GM23248 (cell line): ENCODE measurements around the gene NOXRED1. TPM values are rescaled to one million over a fixed set of nuclear protein-coding genes. Genes with fewer than 3 reads are reported as not detected.

ENCODE experiments used
- DNase-seq: peaks from one replicate; pipeline ENCODE4 v3.0.0-alpha.2; 2015
- H2AFZ ChIP-seq: fragments of 200-600 bp; sonication (generic); 2 replicates; pipeline ENCODE4 v1.6.1; 2016; ENCODE audit warnings: antibody characterized with exemption
- H3F3A ChIP-seq: fragments of 200-600 bp; sonication (generic); 2 replicates; pipeline ENCODE4 v1.6.1; 2016; ENCODE audit warnings: mild to moderate bottlenecking, antibody characterized with exemption, mixed run types; ENCODE audit not compliant: insufficient read depth
- H3K27ac ChIP-seq: fragments of 200-600 bp; sonication (generic); 2 replicates; pipeline ENCODE4 v1.5.1; 2016; ENCODE audit warnings: mild to moderate bottlenecking
- H3K27me3 ChIP-seq: fragments of 200-600 bp; sonication (generic); replicated peaks from 2 replicates; pipeline ENCODE4 v1.6.1; 2016; ENCODE audit warnings: mild to moderate bottlenecking; ENCODE audit not compliant: insufficient read depth
- H3K36me3 ChIP-seq: fragments of 200-600 bp; sonication (generic); 2 replicates; pipeline ENCODE4 v1.6.1; 2016; ENCODE audit warnings: low read depth, mild to moderate bottlenecking
- H3K4me1 ChIP-seq: fragments of 200-600 bp; sonication (generic); 2 replicates; pipeline ENCODE4 v1.6.1; 2016; ENCODE audit warnings: mild to moderate bottlenecking; ENCODE audit not compliant: insufficient read depth
- H3K4me2 ChIP-seq: fragments of 200-600 bp; sonication (generic); one replicate; pipeline ENCODE4 v1.6.1; 2016; ENCODE audit warnings: mild to moderate bottlenecking; ENCODE audit not compliant: unreplicated experiment
- H3K4me3 ChIP-seq: fragments of 200-600 bp; sonication (generic); 2 replicates; pipeline ENCODE4 v1.5.1; 2016; ENCODE audit warnings: mild to moderate bottlenecking
- H3K79me2 ChIP-seq: fragments of 200-600 bp; sonication (generic); 2 replicates; pipeline ENCODE4 v1.6.1; 2016; ENCODE audit warnings: mild to moderate bottlenecking; ENCODE audit not compliant: insufficient read depth
- H3K9ac ChIP-seq: fragments of 200-600 bp; sonication (generic); 2 replicates; pipeline ENCODE4 v1.6.1; 2016; ENCODE audit warnings: mild to moderate bottlenecking
- H3K9me2 ChIP-seq: fragments of 200-600 bp; sonication (generic); 2 replicates; pipeline ENCODE4 v1.6.1; 2016; ENCODE audit warnings: mixed run types, mild to moderate bottlenecking, moderate library complexity; ENCODE audit not compliant: insufficient read depth
- H3K9me3 ChIP-seq: fragments of 200-600 bp; sonication (generic); one replicate; pipeline ENCODE4 v1.6.1; 2017; ENCODE audit warnings: low read depth
- H4K20me1 ChIP-seq: fragments of 200-600 bp; sonication (generic); 2 replicates; pipeline ENCODE4 v1.6.0; 2016; ENCODE audit not compliant: insufficient read depth
- EZH2 ChIP-seq: fragments of 200-600 bp; sonication (generic); IDR thresholded peaks from 2 replicates; pipeline ENCODE4 v1.6.1; 2018; ENCODE audit warnings: antibody characterized with exemption, mild to moderate bottlenecking; ENCODE audit not compliant: insufficient read depth, poor library complexity, severe bottlenecking
- EZH2phosphoT487 ChIP-seq: fragments of 200-600 bp; sonication (generic); IDR thresholded peaks from 2 replicates; pipeline ENCODE4 v1.6.1; 2018; ENCODE audit warnings: antibody characterized with exemption, moderate library complexity, mild to moderate bottlenecking, low read depth; ENCODE audit not compliant: insufficient read depth
- WGBS, 2 experiments: methylation state at CpG; one replicate each; pipeline ENCODE4 v1.1.6; 2015 to 2017; ENCODE audit warnings: low lambda C conversion rate in 2 of 2, low coverage in 1 of 2; ENCODE audit errors: missing lambda C conversion rate in 2 of 2; 5-methylcytosine and 5-hydroxymethylcytosine counted together
- in situ Hi-C: fragments of 300-500 bp; cut with MboI; formaldehyde crosslinking; loops from 2 replicates; pipeline ENCODE4 v1.15.0; 2020
- polyA plus RNA-seq: library from polyadenylated mRNA; unstranded; fragments of >200 nt; fragmentation: Nextera tagmentation; extraction: Ambion mirVana; gene quantifications from 2 replicates; pipeline ENCODE4 v1.2.1, GENCODE V29; 2016
- total RNA-seq: library from RNA; depleted of rRNA; stranded (reverse); fragments of >200 nt; shearing (Covaris generic); gene quantifications from 2 replicates; pipeline ENCODE4 v1.2.3, GENCODE V29; 2014

NOXRED1 gene
- total and polyA plus RNA-seq, 2 experiments from 2014 or later, result 0.31 TPM; not detected in 1

- peaks cover 9% of the 10 kb centered on the region; the same call in 1 of the 2 replicates for H3K4me1 ChIP-seq
- H3K9ac ChIP-seq, result peak within 1 kb of the TSS; percentile 92
Observed at GRCh38 chr14:77376771-77377501, 46.4 kb downstream of the NOXRED1 start, which contains the start of the genes SAMD15 and TMED8. Gene SAMD15 (plus strand): TSS chr14:77377379. CDS start chr14:77377419, 40 bp downstream. Gene TMED8 (minus strand): TSS chr14:77377094. CDS start chr14:77377053, 41 bp downstream.

GRCh38 chr14:77375973-77376770 is 47.2 kb downstream of the NOXRED1 start:
- Histone ChIP-seq H3K36me3 (no peaks in the 10 kb centered on the region), H3K79me2 (peaks cover 24% of the 10 kb centered on the region), H2AFZ (peak overlapping the region; percentile 100), H3K4me2 (peak overlapping the region; percentile 86), H3K9me2 (no peaks in the 10 kb centered on the region), H3K4me1 (peaks cover 9% of the 10 kb centered on the region; the same call in 1 of the 2 replicates), H3K27me3 (no peaks in the 10 kb centered on the region), H3K9me3 (no peaks in the 10 kb centered on the region), H3F3A (peaks cover 18% of the 10 kb centered on the region; the same call in 1 of the 2 replicates), H3K9ac (peak overlapping the region; percentile 92), H3K27ac (peak overlapping the region; percentile 75), H3K4me3 (peak overlapping the region; percentile 91), H4K20me1 (no peaks in the 10 kb centered on the region)
- in situ Hi-C loops, result no loop called here
- TF ChIP-seq EZH2phosphoT487 (no peak), EZH2 (no peak)
- WGBS, 2 experiments, result 9 to 13% methylated on average over 15 to 24 of the region's 24 CpGs
- peak; percentile 56 for DNase-seq

More at GRCh38 chr14:77376771-77377501, 46.4 kb downstream of the NOXRED1 start, which contains the start of the genes SAMD15 and TMED8:
- peak within 1 kb of the TSS; percentile 86 for H3K4me2 ChIP-seq
- no peaks in the 10 kb centered on the region for H3K9me2 ChIP-seq
- peak within 1 kb of the TSS; percentile 75 for H3K27ac ChIP-seq
- peaks cover 18% of the 10 kb centered on the region; the same call in 1 of the 2 replicates for H3F3A ChIP-seq
- H3K4me3 ChIP-seq, result peak within 1 kb of the TSS; percentile 91
- TF ChIP-seq EZH2, result no peak
- no peak for TF ChIP-seq EZH2phosphoT487
- 0 to 1% methylated on average over 53 to 69 of the region's 69 CpGs for WGBS, 2 experiments
- in situ Hi-C loops, result no loop called here
- no peaks in the 10 kb centered on the region for H3K27me3 ChIP-seq
- no peaks in the 10 kb centered on the region for H3K36me3 ChIP-seq
- H2AFZ ChIP-seq, result peak within 1 kb of the TSS; percentile 100
- DNase-seq, result peak; percentile 95
- H3K79me2 ChIP-seq, result peaks cover 24% of the 10 kb centered on the region
- no peaks in the 10 kb centered on the region for H3K9me3 ChIP-seq
- no peaks in the 10 kb centered on the region for H4K20me1 ChIP-seq

- Histone ChIP-seq H3K4me2 (no peak overlapping the region), H3K27me3 (no peaks in the 10 kb centered on the region), H3K4me1 (peaks cover 9% of the 10 kb centered on the region; the same call in 1 of the 2 replicates), H3F3A (peaks cover 18% of the 10 kb centered on the region; the same call in 1 of the 2 replicates), H3K4me3 (peak overlapping the region; percentile 91), H3K27ac (no peak overlapping the region), H3K9me3 (no peaks in the 10 kb centered on the region), H2AFZ (peak overlapping the region; percentile 100; the same call in 1 of the 2 replicates), H4K20me1 (no peaks in the 10 kb centered on the region), H3K9ac (no peak overlapping the region), H3K79me2 (peaks cover 24% of the 10 kb centered on the region), H3K36me3 (no peaks in the 10 kb centered on the region), H3K9me2 (no peaks in the 10 kb centered on the region)
- in situ Hi-C loops, result no loop called here
- DNase-seq, result no peak
- 88 to 91% methylated on average over 9 of the region's 9 CpGs for WGBS, 2 experiments
- TF ChIP-seq EZH2 (no peak), EZH2phosphoT487 (no peak)
Observed at GRCh38 chr14:77375164-77375950, 48.0 kb downstream of the NOXRED1 start.
